Astrocyte of the cerebellum (primary cell): ENCODE measurements around the gene PDCD4.
"Not testable (repeated sequence)": the region's sequence is repeated elsewhere in the genome, so short reads cannot be mapped to it uniquely, and the experiment has no call there.

ENCODE experiments used
- DNase-seq: peaks from one replicate; pipeline ENCODE4 v3.0.0-alpha.2; 2011; ENCODE audit warnings: low read depth
- H3K4me3 ChIP-seq: 2 replicates; pipeline ENCODE4 v1.5.1; 2011; ENCODE audit warnings: mild to moderate bottlenecking, low read depth, low read length, moderate library complexity
- CTCF ChIP-seq: IDR thresholded peaks from 2 replicates; pipeline ENCODE4 v1.5.1; 2012; ENCODE audit warnings: low read length, low read depth, moderate library complexity, mild to moderate bottlenecking; ENCODE audit errors: missing control alignments
- in situ Hi-C: cut with HindIII; loops from 2 replicates; pipeline ENCODE4 v1.10.0; 2017; ENCODE audit warnings: low sequenced_read_pairs

Gene PDCD4

DNA sequence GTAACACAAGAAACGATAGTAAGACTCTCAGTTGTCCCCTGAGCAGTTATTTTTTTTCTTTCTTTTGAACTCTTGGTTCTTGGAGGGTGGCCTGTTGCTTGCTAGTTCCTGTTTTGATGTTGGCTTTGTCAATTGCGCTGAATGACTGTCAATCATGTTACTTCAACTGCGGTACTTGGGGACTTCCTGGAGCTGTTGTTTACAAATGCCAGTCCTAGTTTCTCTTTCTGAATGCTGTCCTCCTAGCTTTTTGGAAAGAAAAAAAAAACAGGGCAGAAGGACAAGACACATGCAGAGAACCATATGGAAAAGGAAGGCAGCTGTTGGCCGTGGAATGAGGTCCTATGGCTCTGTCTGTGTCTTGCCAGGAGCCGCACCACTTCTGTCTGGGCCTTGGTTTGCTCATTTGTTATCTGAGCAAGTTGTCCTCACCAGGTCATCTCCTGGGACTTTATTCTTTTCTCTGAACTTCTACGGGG is 7.0 kb upstream of the PDCD4 start:
- H3K4me3 ChIP-seq: no peak overlapping the region

GRCh38 chr10:110865186-110865808 is 6.4 kb upstream of the PDCD4 start:
- in situ Hi-C loops: no loop called here
- TF ChIP-seq CTCF: no peak
- H3K4me3 ChIP-seq: no peak overlapping the region
- no peak for DNase-seq

More for the DNA sequence above, 7.0 kb upstream of the PDCD4 start:
- in situ Hi-C loops: no loop called here
- no peak for DNase-seq
- no peak for TF ChIP-seq CTCF

- H3K4me3 ChIP-seq: no peak overlapping the region
- no peak for DNase-seq
- TF ChIP-seq CTCF: no peak
- in situ Hi-C loops: no loop called here
Observed at GRCh38 chr10:110865809-110866482, 5.8 kb upstream of the PDCD4 start.

GRCh38 chr10:110867011-110867806 is 4.5 kb upstream of the PDCD4 start:
- in situ Hi-C loops, H3K4me3 ChIP-seq, DNase-seq: not testable (repeated sequence)

DNA sequence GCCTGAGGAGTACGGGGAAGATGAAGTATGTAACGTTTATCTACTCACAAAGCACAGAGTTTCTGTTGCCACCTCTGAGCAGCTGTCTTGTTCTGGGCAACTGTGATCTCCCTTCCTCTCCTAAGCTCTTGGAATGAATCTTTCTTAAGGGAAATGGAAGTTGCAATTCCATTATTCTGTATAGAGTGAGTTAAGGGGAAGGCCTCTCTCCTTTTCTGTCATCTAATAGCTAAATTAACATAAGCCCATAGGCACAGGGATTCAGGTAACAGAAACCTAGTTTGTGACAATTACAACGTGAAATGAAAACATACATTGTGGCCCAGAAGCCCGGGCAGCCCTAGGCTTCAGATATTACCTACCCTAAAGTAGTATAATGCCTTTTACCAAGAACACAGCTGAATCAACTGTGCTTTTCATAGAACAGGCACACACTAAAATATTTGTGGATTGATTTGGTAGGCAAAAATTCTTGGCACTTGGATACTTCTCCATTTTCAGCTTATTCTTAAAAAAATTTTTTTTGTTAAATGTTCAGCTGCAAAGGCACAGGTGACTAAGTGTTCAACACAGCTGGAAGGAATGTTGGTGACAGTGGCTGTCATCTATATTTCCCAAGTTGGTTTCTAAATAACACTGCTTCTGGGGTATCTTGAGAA is 3.8 kb upstream of the PDCD4 start:
- in situ Hi-C loops: no loop called here
- H3K4me3 ChIP-seq: no peak overlapping the region
- no peak for TF ChIP-seq CTCF
- DNase-seq: no peak

DNA sequence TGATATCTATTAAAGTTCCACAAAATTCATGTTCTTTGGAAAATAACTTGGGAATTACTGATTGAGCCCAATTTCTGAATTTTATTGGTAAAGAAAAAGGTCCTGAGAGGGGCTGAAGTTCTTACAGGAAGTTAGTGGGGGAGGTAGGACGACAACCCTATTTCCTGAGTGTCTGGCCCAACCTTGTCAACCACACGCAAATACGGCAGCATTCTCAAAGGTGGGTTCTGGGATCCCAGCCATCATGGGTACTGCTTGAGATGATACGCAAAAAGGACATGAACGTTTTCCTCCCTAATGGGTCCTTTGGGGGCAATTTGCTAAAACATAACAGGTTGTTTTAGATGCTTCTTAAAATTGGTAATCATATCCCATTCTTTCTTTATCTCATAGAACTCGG is 2.7 kb upstream of the PDCD4 start:
- no peak for DNase-seq
- no peak overlapping the region for H3K4me3 ChIP-seq
- in situ Hi-C loops: no loop called here
- TF ChIP-seq CTCF: no peak
